ENCODE results near the gene SLC39A11. TPM values are rescaled to one million over a fixed set of nuclear protein-coding genes. Genes with fewer than 3 reads are reported as not detected.
A peak's percentile ranks its signal among the peaks of the same experiment; 100 is the strongest.

Gene SLC39A11
- total RNA-seq, 1 experiment from 2014 or later: 46.4 TPM

DNA sequence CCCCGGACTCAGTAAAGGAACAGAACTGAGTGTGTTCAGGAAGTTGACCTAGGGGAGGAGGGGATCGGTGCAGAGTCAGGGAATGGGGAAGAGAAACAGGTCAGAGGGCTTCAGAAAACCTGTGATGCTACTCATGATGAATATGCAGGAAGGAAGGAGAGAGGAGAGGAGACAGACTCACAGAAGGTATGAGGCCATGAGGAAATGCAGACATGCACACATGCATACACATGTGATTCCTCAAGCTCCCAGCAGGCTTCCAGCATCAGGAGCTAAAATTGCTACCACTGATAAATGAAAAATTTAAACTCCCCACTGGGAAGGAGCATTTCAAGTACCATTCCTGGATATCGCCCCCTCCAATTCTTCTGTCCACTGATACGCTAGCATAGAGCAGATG is 262.6 kb downstream of the SLC39A11 start:
- intact Hi-C loops (cut with micrococcal nuclease): loop anchor here (10.0 kb wide), 1 partner anchor 145 kb away; no protein-coding TSS in a partner anchor
- ATAC-seq (no peak), DNase-seq (ENCODE audit: low read depth, low spot score) (no peak)
- Histone ChIP-seq H3K4me1 (ENCODE audit: control insufficient read depth in 1 of 2, insufficient read depth in 2 of 2, low read length in 2 of 2) (peaks cover 3 to 13% of the 10 kb centered on the region in 2 experiments; a peak in 3 of 4 replicates), H3K9ac (ENCODE audit: low read length) (no peak overlapping the region), H3K4me3 (replicated peaks in 1 of 2; ENCODE audit: low read depth in 1 of 2, low read length in 2 of 2) (no peak overlapping the region), H3K9me3 (ENCODE audit: control insufficient read depth in 1 of 2, insufficient read depth in 1 of 2, low read depth in 1 of 2, low read length in 2 of 2) (peaks cover 14 to 15% of the 10 kb centered on the region in 2 experiments; a peak in 3 of 4 replicates), H3K4me2 (ENCODE audit: low read length) (no peak overlapping the region), H2AFZ (ENCODE audit: low read depth, low read length, poor library complexity, severe bottlenecking) (no peak overlapping the region), H3K79me2 (ENCODE audit: insufficient read depth, low read length) (no peaks in the 10 kb centered on the region), H3K9me2 (ENCODE audit: insufficient read depth) (no peaks in the 10 kb centered on the region), H4K20me1 (ENCODE audit: insufficient read depth) (no peaks in the 10 kb centered on the region), H3K36me3 (ENCODE audit: control insufficient read depth in 1 of 2, insufficient read depth in 2 of 2, low read length in 2 of 2) (peaks cover 0 to 3% of the 10 kb centered on the region in 2 experiments; a peak in 1 of 4 replicates), H3K27ac (ENCODE audit: low read depth, low read length) (no peak overlapping the region), H3K27me3 (ENCODE audit: insufficient read depth, low read length) (no peaks in the 10 kb centered on the region)
- POLR2A ChIA-PET: no interaction called here
- RAD21 ChIA-PET (ENCODE audit: low non-redundant PET in 1 of 2, low total read pairs in 2 of 2, uncharacterized antibody in 2 of 2, unreplicated experiment in 2 of 2): no interaction called here
- TF ChIP-seq EZH2phosphoT487 (IDR thresholded peaks at IDR 0.05; ENCODE audit: borderline replicate concordance) (no peak), CEBPB (IDR thresholded peaks at IDR 0.05; ENCODE audit: low read depth) (no peak)
- TF ChIP-seq, protein P1, sequence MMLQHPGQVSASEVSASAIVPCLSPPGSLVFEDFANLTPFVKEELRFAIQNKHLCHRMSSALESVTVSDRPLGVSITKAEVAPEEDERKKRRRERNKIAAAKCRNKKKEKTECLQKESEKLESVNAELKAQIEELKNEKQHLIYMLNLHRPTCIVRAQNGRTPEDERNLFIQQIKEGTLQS (IDR thresholded peaks at IDR 0.05): no peak
- TF ChIP-seq, protein P2, sequence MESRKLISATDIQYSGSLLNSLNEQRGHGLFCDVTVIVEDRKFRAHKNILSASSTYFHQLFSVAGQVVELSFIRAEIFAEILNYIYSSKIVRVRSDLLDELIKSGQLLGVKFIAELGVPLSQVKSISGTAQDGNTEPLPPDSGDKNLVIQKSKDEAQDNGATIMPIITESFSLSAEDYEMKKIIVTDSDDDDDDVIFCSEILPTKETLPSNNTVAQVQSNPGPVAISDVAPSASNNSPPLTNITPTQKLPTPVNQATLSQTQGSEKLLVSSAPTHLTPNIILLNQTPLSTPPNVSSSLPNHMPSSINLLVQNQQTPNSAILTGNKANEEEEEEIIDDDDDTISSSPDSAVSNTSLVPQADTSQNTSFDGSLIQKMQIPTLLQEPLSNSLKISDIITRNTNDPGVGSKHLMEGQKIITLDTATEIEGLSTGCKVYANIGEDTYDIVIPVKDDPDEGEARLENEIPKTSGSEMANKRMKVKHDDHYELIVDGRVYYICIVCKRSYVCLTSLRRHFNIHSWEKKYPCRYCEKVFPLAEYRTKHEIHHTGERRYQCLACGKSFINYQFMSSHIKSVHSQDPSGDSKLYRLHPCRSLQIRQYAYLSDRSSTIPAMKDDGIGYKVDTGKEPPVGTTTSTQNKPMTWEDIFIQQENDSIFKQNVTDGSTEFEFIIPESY (IDR thresholded peaks at IDR 0.05; ENCODE audit: extremely low read depth, insufficient replicate concordance, low read length): no peak
- no TSS peak for BruUV-seq (replicated peaks)
- CTCF ChIA-PET: interaction anchor here (0.9 kb wide), 1 partner anchor 9 kb away, joined by 3 read pairs; no protein-coding TSS in a partner anchor

DNA sequence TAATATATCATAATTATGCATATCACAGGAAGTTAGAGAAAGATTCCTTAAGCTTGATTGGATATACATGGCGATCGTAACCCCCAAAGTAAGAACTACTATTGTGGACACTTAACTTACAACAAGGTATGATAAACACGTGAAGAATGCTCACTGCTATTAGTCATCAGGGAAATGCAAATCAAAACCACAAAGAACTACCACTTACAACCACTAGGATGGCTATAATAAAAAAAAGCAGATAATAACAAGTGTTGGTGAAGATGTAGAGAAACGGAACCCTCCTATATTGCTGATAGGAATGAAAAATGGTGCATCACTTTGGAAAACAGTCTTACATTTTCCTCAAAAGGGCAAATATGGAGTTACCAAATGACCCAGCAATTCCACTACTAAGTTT is 265.9 kb downstream of the SLC39A11 start:
- Histone ChIP-seq H3K4me1 (ENCODE audit: control insufficient read depth in 1 of 2, insufficient read depth in 2 of 2, low read length in 2 of 2) (peaks cover 7 to 21% of the 10 kb centered on the region in 2 experiments; a peak in 3 of 4 replicates), H3K27me3 (ENCODE audit: insufficient read depth, low read length) (no peaks in the 10 kb centered on the region), H3K9me3 (ENCODE audit: control insufficient read depth in 1 of 2, insufficient read depth in 1 of 2, low read depth in 1 of 2, low read length in 2 of 2) (peaks cover 18 to 22% of the 10 kb centered on the region in 2 experiments; a peak in 3 of 4 replicates), H4K20me1 (ENCODE audit: insufficient read depth) (no peaks in the 10 kb centered on the region), H3K4me2 (ENCODE audit: low read length) (peak overlapping the region; percentile 29; the same call in 1 of the 2 replicates), H3K36me3 (ENCODE audit: control insufficient read depth in 1 of 2, insufficient read depth in 2 of 2, low read length in 2 of 2) (peaks cover 0 to 3% of the 10 kb centered on the region in 2 experiments; a peak in 1 of 4 replicates), H3K9me2 (ENCODE audit: insufficient read depth) (no peaks in the 10 kb centered on the region), H3K9ac (ENCODE audit: low read length) (no peak overlapping the region), H2AFZ (ENCODE audit: low read depth, low read length, poor library complexity, severe bottlenecking) (no peak overlapping the region), H3K79me2 (ENCODE audit: insufficient read depth, low read length) (no peaks in the 10 kb centered on the region), H3K27ac (ENCODE audit: low read depth, low read length) (no peak overlapping the region), H3K4me3 (replicated peaks in 1 of 2; ENCODE audit: low read depth in 1 of 2, low read length in 2 of 2) (no peak overlapping the region)
- no TSS peak for BruUV-seq (replicated peaks)
- ChIA-PET POLR2A (no interaction called here), CTCF (no interaction called here), RAD21 (ENCODE audit: low non-redundant PET in 1 of 2, low total read pairs in 2 of 2, uncharacterized antibody in 2 of 2, unreplicated experiment in 2 of 2) (no interaction called here)
- DNase-seq (ENCODE audit: low read depth, low spot score) (peak; percentile 42), ATAC-seq (peak; percentile 71; the same call in 1 of the 2 replicates)
- intact Hi-C loops (cut with micrococcal nuclease): loop anchor here (10.0 kb wide), 1 partner anchor 148 kb away; no protein-coding TSS in a partner anchor
- TF ChIP-seq SP1 (IDR thresholded peaks at IDR 0.05; ENCODE audit: low read depth): no peak; the same call in 1 of the 2 replicates
- peak; percentile 70; the same call in 1 of the 2 replicates for TF ChIP-seq CBX3 (IDR thresholded peaks at IDR 0.05; ENCODE audit: low read depth)
- TF ChIP-seq, protein P3, sequence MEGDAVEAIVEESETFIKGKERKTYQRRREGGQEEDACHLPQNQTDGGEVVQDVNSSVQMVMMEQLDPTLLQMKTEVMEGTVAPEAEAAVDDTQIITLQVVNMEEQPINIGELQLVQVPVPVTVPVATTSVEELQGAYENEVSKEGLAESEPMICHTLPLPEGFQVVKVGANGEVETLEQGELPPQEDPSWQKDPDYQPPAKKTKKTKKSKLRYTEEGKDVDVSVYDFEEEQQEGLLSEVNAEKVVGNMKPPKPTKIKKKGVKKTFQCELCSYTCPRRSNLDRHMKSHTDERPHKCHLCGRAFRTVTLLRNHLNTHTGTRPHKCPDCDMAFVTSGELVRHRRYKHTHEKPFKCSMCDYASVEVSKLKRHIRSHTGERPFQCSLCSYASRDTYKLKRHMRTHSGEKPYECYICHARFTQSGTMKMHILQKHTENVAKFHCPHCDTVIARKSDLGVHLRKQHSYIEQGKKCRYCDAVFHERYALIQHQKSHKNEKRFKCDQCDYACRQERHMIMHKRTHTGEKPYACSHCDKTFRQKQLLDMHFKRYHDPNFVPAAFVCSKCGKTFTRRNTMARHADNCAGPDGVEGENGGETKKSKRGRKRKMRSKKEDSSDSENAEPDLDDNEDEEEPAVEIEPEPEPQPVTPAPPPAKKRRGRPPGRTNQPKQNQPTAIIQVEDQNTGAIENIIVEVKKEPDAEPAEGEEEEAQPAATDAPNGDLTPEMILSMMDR (IDR thresholded peaks at IDR 0.05 in 2 of 3, conservative IDR thresholded peaks at IDR 0.05 in 1 of 3; ENCODE audit: borderline replicate concordance in 1 of 3, insufficient read depth in 1 of 3, low read depth in 2 of 3, low read length in 2 of 3): peak; percentile 3 to 64 (median 33); a peak in 4 of 6 replicates
- no peak for TF ChIP-seq EZH2 (IDR thresholded peaks at IDR 0.05)
- peak; percentile 57 for TF ChIP-seq JUND (IDR thresholded peaks at IDR 0.05)
- TF ChIP-seq TCF7L2 (IDR thresholded peaks at IDR 0.05; ENCODE audit: borderline replicate concordance, extremely low read depth, insufficient read depth, insufficient read length): no peak
- TF ChIP-seq RAD21 (IDR thresholded peaks at IDR 0.05; ENCODE audit: low read depth): no peak
- peak; percentile 57 for TF ChIP-seq FOSL1 (IDR thresholded peaks at IDR 0.05; ENCODE audit: low read depth)
